Right lung (tissue), 5 donors: Measurements from ENCODE around the gene SPDYE5. TPM values are rescaled to one million over a fixed set of nuclear protein-coding genes. Genes with fewer than 3 reads are reported as not detected.

Experiments used
- DNase-seq, 2 donors: peaks; one replicate each; pipeline ENCODE4 v3.0.0-alpha.2; 2013
- polyA plus RNA-seq, 5 donors: library from polyadenylated mRNA; unstranded; fragments of 120-200 nt; gene quantifications; one replicate each; pipeline versions ENCODE4 v1.2.1 to v1.2.3, GENCODE V29; 2013; ENCODE audit warnings: inconsistent platforms in 1 of 5, low replicate concordance in 1 of 5; ENCODE audit not compliant: insufficient read length in 5 of 5, insufficient read depth in 1 of 5

Gene SPDYE5
- polyA plus RNA-seq, 5 donors = 3.0 to 7.0 (median 4.3) TPM

DNA sequence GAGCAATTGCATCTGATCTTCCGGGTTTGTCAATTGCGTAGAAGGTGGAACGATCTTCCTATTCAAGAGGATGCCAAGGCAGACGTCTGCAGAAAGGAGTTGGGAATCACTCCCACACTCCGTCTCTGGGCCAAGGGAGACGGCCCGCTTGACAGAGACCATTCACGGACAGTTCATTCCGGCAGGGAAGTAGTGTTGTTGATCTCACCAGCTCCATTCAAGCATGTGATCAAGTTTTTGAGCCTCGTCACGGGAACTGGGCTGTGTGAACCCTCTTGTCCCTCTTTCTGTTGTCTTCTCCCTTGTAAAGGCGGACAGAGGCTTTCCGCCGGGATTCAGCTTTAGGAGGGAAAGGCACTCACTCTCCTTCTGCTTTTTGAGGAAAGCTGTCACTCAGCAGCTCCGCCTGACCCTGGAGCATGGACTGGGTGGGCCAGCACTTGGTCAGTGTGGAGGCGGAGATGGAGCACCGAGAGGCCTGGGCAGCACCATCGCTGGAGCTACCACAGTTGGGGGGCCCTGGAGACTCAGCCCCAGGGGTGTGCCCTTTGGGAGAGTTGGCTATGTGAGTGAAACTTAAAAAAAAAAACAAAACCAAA, 44.9 kb downstream of the SPDYE5 start:
- DNase-seq = no peak

GRCh38 chr7:75537731-75538130, 45.6 kb downstream of the SPDYE5 start:
- no peak for DNase-seq

DNA sequence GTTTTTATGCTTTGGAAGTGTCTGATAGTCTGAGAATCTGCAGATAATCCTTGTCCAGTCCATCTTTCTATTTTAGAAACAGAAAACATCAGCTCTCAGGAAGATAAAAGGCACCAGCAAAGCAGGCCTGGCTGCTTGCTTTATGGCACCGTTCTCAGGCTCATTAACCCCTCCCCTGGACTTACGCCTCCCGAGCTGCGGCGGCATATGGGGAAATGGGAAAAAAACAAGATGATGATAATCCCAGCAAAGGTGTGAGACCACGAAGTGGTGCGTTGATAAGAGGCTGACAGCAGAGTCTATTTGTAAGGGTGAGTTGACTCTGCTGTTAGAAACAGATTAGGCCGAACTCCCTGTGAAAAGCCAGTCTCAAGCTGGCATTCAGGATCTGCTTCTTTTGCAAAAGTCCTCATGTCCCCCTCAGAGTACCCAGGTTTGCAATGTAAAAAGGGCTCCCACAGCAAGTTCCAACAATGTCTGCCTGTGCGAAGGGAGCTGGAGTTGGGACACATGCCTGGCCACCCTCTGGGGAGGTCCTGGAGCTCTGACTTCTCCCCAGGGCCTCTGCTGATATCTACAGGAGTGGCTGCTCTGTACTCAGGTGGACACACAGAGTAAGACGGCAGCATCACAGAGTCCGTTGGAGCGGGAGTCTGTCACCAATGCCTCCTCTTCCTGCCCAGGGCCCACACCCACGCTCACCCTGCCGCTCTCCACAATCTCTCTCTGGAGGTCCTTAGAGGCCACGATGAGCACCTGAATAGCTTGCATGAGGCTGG, 54.3 kb downstream of the SPDYE5 start:
- no peak for DNase-seq

Other genes with a start within 250 kb of the SPDYE5 start
- gene TRIM73, start 96.7 kb upstream of the SPDYE5 start, polyA plus RNA-seq = 1 to 10 TPM; 3.6 to 9.2 (median 6.0) TPM
- gene POM121C, start 6.0 kb upstream of the SPDYE5 start, polyA plus RNA-seq = 10 to 100 TPM; 66.7 to 81.3 (median 73.2) TPM
- 10 to 100 TPM; 33.4 to 44.7 (median 41.7) TPM for gene HIP1, start 246.6 kb downstream of the SPDYE5 start, polyA plus RNA-seq